Fibroblast of mammary gland (primary cell): Measurements from ENCODE around the gene DSCAM.

ENCODE experiments used
- DNase-seq: peaks from one replicate; pipeline ENCODE4 v3.0.0-alpha.2; 2010; ENCODE audit warnings: low read depth
- H3K4me3 ChIP-seq: 2 replicates; pipeline ENCODE4 v1.5.1; 2011; ENCODE audit warnings: low read depth, mild to moderate bottlenecking, low read length, moderate library complexity; ENCODE audit not compliant: control insufficient read depth
- TF ChIP-seq, protein P1 (sequence below): conservative IDR thresholded peaks from 2 replicates; pipeline ENCODE4 v1.5.1; 2011; ENCODE audit warnings: low read depth, low read length, inconsistent platforms; ENCODE audit not compliant: control insufficient read depth, insufficient read depth

Gene DSCAM

DNA sequence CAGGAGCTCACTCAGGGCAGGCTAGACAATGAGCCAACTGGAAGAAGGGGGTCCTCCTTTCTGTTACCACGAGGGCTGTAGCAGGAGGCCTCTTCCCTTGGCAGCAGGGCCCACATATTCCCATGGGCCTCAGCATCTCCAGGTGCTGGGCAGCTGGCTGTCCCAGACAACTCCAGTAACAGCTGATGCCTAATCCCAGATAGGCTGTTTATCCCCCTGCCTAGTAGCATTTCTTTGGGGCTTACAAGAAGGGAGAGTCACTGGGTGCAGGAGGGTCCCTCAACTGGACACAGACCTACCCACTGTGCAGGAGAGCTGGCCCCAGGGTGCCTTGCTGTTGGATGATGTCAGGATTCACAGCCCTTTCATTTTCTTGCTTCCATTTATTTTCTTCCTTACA, 278.2 kb downstream of the DSCAM start:
- no peak overlapping the region for H3K4me3 ChIP-seq
- TF ChIP-seq, protein P1, sequence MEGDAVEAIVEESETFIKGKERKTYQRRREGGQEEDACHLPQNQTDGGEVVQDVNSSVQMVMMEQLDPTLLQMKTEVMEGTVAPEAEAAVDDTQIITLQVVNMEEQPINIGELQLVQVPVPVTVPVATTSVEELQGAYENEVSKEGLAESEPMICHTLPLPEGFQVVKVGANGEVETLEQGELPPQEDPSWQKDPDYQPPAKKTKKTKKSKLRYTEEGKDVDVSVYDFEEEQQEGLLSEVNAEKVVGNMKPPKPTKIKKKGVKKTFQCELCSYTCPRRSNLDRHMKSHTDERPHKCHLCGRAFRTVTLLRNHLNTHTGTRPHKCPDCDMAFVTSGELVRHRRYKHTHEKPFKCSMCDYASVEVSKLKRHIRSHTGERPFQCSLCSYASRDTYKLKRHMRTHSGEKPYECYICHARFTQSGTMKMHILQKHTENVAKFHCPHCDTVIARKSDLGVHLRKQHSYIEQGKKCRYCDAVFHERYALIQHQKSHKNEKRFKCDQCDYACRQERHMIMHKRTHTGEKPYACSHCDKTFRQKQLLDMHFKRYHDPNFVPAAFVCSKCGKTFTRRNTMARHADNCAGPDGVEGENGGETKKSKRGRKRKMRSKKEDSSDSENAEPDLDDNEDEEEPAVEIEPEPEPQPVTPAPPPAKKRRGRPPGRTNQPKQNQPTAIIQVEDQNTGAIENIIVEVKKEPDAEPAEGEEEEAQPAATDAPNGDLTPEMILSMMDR, result no peak
- no peak for DNase-seq

DNA sequence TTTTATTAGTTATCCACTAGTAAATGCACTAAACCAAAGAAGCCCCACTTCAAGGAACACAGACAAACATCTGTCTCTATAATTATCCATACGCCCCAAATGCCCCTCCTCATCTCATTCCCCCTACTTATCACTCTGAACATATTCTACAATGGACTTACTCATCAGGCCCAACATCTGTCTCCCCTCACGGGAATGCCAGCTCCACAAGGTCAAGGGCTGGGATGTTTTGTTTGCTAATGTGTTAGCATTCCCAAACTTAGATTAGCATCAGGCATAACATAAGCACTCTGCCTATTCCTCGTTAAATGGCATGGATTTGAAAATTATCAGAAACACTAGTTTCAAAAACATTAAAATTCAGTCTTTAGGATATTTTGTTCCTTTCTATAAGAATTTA, 279.5 kb downstream of the DSCAM start:
- DNase-seq, result no peak
- H3K4me3 ChIP-seq, result no peak overlapping the region
- TF ChIP-seq, protein P1, result no peak

DNA sequence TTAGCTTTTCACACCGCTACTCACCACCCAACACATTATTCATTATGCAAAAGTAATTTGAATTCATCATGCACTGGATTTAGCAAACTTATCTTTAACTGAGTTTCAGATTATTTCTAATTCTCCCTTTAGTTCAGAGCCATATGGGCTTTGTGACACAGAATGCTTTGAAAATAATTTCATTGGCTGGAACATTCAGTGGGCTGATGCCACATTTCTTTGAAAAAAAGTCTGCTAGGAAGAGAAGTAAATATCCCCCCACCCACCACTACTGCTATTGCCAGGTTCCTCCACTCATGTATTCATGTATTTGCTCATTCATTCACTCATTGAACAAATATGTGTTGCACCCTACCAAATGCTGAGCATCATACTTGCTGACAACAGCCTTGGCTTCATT, 280.5 kb downstream of the DSCAM start:
- TF ChIP-seq, protein P1, result no peak
- H3K4me3 ChIP-seq, result no peak overlapping the region
- DNase-seq, result no peak

GRCh38 chr21:40564318-40564717, 282.6 kb downstream of the DSCAM start:
- H3K4me3 ChIP-seq, result no peak overlapping the region
- TF ChIP-seq, protein P1, result no peak
- DNase-seq, result no peak

- TF ChIP-seq, protein P1, result no peak
- no peak for DNase-seq
- H3K4me3 ChIP-seq, result no peak overlapping the region
Measured at GRCh38 chr21:40563900-40564299, 283.1 kb downstream of the DSCAM start.

- no peak overlapping the region for H3K4me3 ChIP-seq
Measured at GRCh38 chr21:40562242-40563002, 284.5 kb downstream of the DSCAM start.

More at GRCh38 chr21:40562242-40563002, 284.5 kb downstream of the DSCAM start:
- TF ChIP-seq, protein P1, result no peak
- no peak for DNase-seq
